ENCODE data around the gene KIRREL1.

DNA sequence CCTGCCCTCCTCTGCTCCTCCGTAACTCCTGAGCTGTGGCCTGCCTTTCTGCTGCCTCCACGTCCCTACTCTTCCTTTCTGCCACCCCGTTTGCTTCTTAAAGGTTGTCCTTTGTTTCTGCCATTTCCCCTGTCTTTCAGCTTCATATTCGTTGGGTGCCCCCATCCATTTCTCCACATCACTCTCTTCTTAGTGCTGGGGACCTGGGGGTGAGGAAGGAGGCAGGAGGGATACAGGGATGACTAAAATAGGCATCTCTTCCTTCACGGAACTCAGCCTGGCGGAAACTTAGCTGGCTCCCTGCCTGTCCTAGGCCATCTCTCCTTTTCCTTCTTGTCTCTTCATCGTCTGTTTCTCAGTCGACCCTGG, 120.3 kb downstream of the KIRREL1 start:
- TF ChIP-seq, protein P1, sequence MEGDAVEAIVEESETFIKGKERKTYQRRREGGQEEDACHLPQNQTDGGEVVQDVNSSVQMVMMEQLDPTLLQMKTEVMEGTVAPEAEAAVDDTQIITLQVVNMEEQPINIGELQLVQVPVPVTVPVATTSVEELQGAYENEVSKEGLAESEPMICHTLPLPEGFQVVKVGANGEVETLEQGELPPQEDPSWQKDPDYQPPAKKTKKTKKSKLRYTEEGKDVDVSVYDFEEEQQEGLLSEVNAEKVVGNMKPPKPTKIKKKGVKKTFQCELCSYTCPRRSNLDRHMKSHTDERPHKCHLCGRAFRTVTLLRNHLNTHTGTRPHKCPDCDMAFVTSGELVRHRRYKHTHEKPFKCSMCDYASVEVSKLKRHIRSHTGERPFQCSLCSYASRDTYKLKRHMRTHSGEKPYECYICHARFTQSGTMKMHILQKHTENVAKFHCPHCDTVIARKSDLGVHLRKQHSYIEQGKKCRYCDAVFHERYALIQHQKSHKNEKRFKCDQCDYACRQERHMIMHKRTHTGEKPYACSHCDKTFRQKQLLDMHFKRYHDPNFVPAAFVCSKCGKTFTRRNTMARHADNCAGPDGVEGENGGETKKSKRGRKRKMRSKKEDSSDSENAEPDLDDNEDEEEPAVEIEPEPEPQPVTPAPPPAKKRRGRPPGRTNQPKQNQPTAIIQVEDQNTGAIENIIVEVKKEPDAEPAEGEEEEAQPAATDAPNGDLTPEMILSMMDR (conservative IDR thresholded peaks at IDR 0.05; ENCODE audit: low read depth, low read length) = no peak
- TF ChIP-seq EZH2 (IDR thresholded peaks at IDR 0.05; ENCODE audit: borderline replicate concordance, low read depth, low read length, poor library complexity, severe bottlenecking) = no peak
